ENCODE data around the gene RCC1.

Gene RCC1

GRCh38 chr1:28494737-28495136 is 11.1 kb upstream of the RCC1 start:
- Histone ChIP-seq H3K79me2 (ENCODE audit: low read length) (no peaks in the 10 kb centered on the region), H3K9me3 (replicated peaks; ENCODE audit: insufficient read depth, low read length) (no peaks in the 10 kb centered on the region), H3K4me3 (ENCODE audit: low read length) (no peak overlapping the region), H3K27me3 (replicated peaks; ENCODE audit: insufficient read depth, low read length) (no peaks in the 10 kb centered on the region), H3K9me2 (replicated peaks; ENCODE audit: insufficient read depth, low read length) (no peaks in the 10 kb centered on the region), H3K36me3 (replicated peaks; ENCODE audit: insufficient read depth, low read length) (no peaks in the 10 kb centered on the region), H3F3A (ENCODE audit: insufficient read depth, low read length) (no peaks in the 10 kb centered on the region), H4K20me1 (ENCODE audit: insufficient read depth, low read length) (no peaks in the 10 kb centered on the region), H3K27ac (ENCODE audit: low read length) (no peak overlapping the region), H3K4me2 (ENCODE audit: low read depth, low read length) (no peak overlapping the region), H3K9ac (ENCODE audit: low read length) (no peak overlapping the region), H2AFZ (ENCODE audit: low read length) (no peak overlapping the region), H3K4me1 (ENCODE audit: low read length) (no peaks in the 10 kb centered on the region)
- no peak for DNase-seq
- no peak for TF ChIP-seq EZH2phosphoT487 (IDR thresholded peaks at IDR 0.05; ENCODE audit: low read length)
- no peak for TF ChIP-seq EZH2 (optimal IDR thresholded peaks at IDR 0.05; ENCODE audit: low read depth, low read length)
- TF ChIP-seq, protein P1, sequence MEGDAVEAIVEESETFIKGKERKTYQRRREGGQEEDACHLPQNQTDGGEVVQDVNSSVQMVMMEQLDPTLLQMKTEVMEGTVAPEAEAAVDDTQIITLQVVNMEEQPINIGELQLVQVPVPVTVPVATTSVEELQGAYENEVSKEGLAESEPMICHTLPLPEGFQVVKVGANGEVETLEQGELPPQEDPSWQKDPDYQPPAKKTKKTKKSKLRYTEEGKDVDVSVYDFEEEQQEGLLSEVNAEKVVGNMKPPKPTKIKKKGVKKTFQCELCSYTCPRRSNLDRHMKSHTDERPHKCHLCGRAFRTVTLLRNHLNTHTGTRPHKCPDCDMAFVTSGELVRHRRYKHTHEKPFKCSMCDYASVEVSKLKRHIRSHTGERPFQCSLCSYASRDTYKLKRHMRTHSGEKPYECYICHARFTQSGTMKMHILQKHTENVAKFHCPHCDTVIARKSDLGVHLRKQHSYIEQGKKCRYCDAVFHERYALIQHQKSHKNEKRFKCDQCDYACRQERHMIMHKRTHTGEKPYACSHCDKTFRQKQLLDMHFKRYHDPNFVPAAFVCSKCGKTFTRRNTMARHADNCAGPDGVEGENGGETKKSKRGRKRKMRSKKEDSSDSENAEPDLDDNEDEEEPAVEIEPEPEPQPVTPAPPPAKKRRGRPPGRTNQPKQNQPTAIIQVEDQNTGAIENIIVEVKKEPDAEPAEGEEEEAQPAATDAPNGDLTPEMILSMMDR (IDR thresholded peaks at IDR 0.05; ENCODE audit: low read length): no peak

DNA sequence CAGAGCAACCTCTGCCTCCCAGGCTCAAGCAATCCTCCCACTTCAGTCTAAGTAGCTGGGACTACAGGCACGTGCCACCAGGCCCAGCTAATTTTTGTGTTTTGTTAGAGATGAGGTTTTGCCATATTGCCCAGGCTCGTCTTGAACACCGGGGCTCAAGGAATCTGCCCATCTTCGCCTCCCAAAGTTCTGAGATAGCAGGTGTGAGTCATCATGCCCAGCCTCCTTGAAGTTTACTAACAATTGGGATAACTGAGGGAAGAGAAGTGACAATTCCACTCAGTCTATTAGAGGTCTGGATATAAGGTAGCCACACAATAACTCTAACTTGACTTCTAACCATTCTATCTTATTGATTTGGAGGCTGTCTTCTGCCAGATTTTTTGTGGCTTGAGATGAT is 6.3 kb upstream of the RCC1 start:
- Histone ChIP-seq H3K27me3 (replicated peaks; ENCODE audit: insufficient read depth, low read length) (no peaks in the 10 kb centered on the region), H2AFZ (ENCODE audit: low read length) (no peak overlapping the region), H3K4me3 (ENCODE audit: low read length) (no peak overlapping the region), H3K9me3 (replicated peaks; ENCODE audit: insufficient read depth, low read length) (no peaks in the 10 kb centered on the region), H3F3A (ENCODE audit: insufficient read depth, low read length) (peaks cover 13% of the 10 kb centered on the region), H3K9ac (ENCODE audit: low read length) (no peak overlapping the region), H3K9me2 (replicated peaks; ENCODE audit: insufficient read depth, low read length) (no peaks in the 10 kb centered on the region), H3K36me3 (replicated peaks; ENCODE audit: insufficient read depth, low read length) (no peaks in the 10 kb centered on the region), H3K79me2 (ENCODE audit: low read length) (no peaks in the 10 kb centered on the region), H3K4me1 (ENCODE audit: low read length) (peaks cover 10% of the 10 kb centered on the region), H3K27ac (ENCODE audit: low read length) (no peak overlapping the region), H3K4me2 (ENCODE audit: low read depth, low read length) (no peak overlapping the region), H4K20me1 (ENCODE audit: insufficient read depth, low read length) (no peaks in the 10 kb centered on the region)
- DNase-seq: no peak
- TF ChIP-seq, protein P1 (IDR thresholded peaks at IDR 0.05; ENCODE audit: low read length): no peak
- no peak for TF ChIP-seq EZH2phosphoT487 (IDR thresholded peaks at IDR 0.05; ENCODE audit: low read length)
- no peak for TF ChIP-seq EZH2 (optimal IDR thresholded peaks at IDR 0.05; ENCODE audit: low read depth, low read length)

- no peak overlapping the region for H3K4me2 ChIP-seq (ENCODE audit: low read depth, low read length)
- no peak for DNase-seq
- H3K9ac ChIP-seq (ENCODE audit: low read length): no peak overlapping the region
- H3K79me2 ChIP-seq (ENCODE audit: low read length): peaks cover 18% of the 10 kb centered on the region
- TF ChIP-seq, protein P1 (IDR thresholded peaks at IDR 0.05; ENCODE audit: low read length): no peak
- TF ChIP-seq EZH2 (optimal IDR thresholded peaks at IDR 0.05; ENCODE audit: low read depth, low read length): no peak
- H3K27me3 ChIP-seq (replicated peaks; ENCODE audit: insufficient read depth, low read length): no peaks in the 10 kb centered on the region
- no peaks in the 10 kb centered on the region for H4K20me1 ChIP-seq (ENCODE audit: insufficient read depth, low read length)
- peaks cover 4% of the 10 kb centered on the region; the same call in 1 of the 2 replicates for H3K36me3 ChIP-seq (replicated peaks; ENCODE audit: insufficient read depth, low read length)
- peaks cover 24% of the 10 kb centered on the region for H3F3A ChIP-seq (ENCODE audit: insufficient read depth, low read length)
- H3K9me3 ChIP-seq (replicated peaks; ENCODE audit: insufficient read depth, low read length): no peaks in the 10 kb centered on the region
- H3K27ac ChIP-seq (ENCODE audit: low read length): no peak overlapping the region
- H3K4me1 ChIP-seq (ENCODE audit: low read length): peaks cover 10% of the 10 kb centered on the region
- no peak overlapping the region for H3K4me3 ChIP-seq (ENCODE audit: low read length)
- H2AFZ ChIP-seq (ENCODE audit: low read length): no peak overlapping the region
- H3K9me2 ChIP-seq (replicated peaks; ENCODE audit: insufficient read depth, low read length): no peaks in the 10 kb centered on the region
Observed at GRCh38 chr1:28501925-28502324, 3.9 kb upstream of the RCC1 start.

All from MM.1S (cell line).